ENCODE results near the gene YWHAH. TPM values are rescaled to one million over a fixed set of nuclear protein-coding genes. Genes with fewer than 3 reads are reported as not detected.

Gene YWHAH
- total RNA-seq, 2 experiments from 2014 or later: 24.4 to 26.1 TPM

- H3K27me3 Mint-ChIP-seq: no peaks in the 10 kb centered on the region
- H3K9me3 Mint-ChIP-seq: no peaks in the 10 kb centered on the region
- Histone ChIP-seq H3K27ac (ENCODE audit: low read depth in 1 of 2, low read length in 2 of 2) (no peak overlapping the region), H3K4me1 (ENCODE audit: insufficient read depth, low read length) (peaks cover 6% of the 10 kb centered on the region), H3K36me3 (ENCODE audit: insufficient read depth, low read length) (no peaks in the 10 kb centered on the region), H3K9me3 (ENCODE audit: control insufficient read depth in 1 of 2, insufficient read depth in 1 of 2, low read length in 2 of 2) (no peaks in the 10 kb centered on the region), H3K4me3 (ENCODE audit: low read length) (no peak overlapping the region), H3K27me3 (ENCODE audit: control insufficient read depth in 1 of 2, insufficient read depth in 2 of 2, low read length in 2 of 2) (no peaks in the 10 kb centered on the region)
- intact Hi-C loops (cut with DNase I, micrococcal nuclease): no loop called here
- DNase-seq (peak in 3 of 14 experiments; percentile 11 to 57 (median 55)), ATAC-seq (ENCODE audit: poor library complexity) (no peak)
- no peak overlapping the region for H3K4me3 Mint-ChIP-seq
- H3K27ac Mint-ChIP-seq: no peak overlapping the region
- ChIA-PET POLR2A (no interaction called here), CTCF (no interaction called here)
- no peaks in the 10 kb centered on the region for H3K4me1 Mint-ChIP-seq (ENCODE audit: low read depth)
- TF ChIP-seq CTCF (IDR thresholded peaks at IDR 0.05): no peak
- peaks cover 6% of the 10 kb centered on the region for H3K36me3 Mint-ChIP-seq (ENCODE audit: low read depth)
Measured at GRCh38 chr22:31917227-31917921, 27.0 kb upstream of the YWHAH start.

GRCh38 chr22:31919730-31920129 is 24.6 kb upstream of the YWHAH start:
- Histone ChIP-seq H3K27ac (ENCODE audit: low read depth in 1 of 2, low read length in 2 of 2) (no peak overlapping the region), H3K9me3 (ENCODE audit: control insufficient read depth in 1 of 2, insufficient read depth in 1 of 2, low read length in 2 of 2) (no peaks in the 10 kb centered on the region), H3K4me3 (ENCODE audit: low read length) (no peak overlapping the region), H3K36me3 (ENCODE audit: insufficient read depth, low read length) (no peaks in the 10 kb centered on the region), H3K4me1 (ENCODE audit: insufficient read depth, low read length) (peaks cover 6% of the 10 kb centered on the region), H3K27me3 (ENCODE audit: control insufficient read depth in 1 of 2, insufficient read depth in 2 of 2, low read length in 2 of 2) (no peaks in the 10 kb centered on the region)
- no peaks in the 10 kb centered on the region for H3K36me3 Mint-ChIP-seq (ENCODE audit: low read depth)
- ChIA-PET POLR2A (no interaction called here), CTCF (no interaction called here)
- H3K9me3 Mint-ChIP-seq: no peaks in the 10 kb centered on the region
- no peaks in the 10 kb centered on the region for H3K4me1 Mint-ChIP-seq (ENCODE audit: low read depth)
- no peaks in the 10 kb centered on the region for H3K27me3 Mint-ChIP-seq
- H3K4me3 Mint-ChIP-seq: no peak overlapping the region
- DNase-seq: no peak
- H3K27ac Mint-ChIP-seq: no peak overlapping the region
- ATAC-seq (ENCODE audit: poor library complexity): no peak
- intact Hi-C loops (cut with DNase I, micrococcal nuclease): no loop called here
- no peak for TF ChIP-seq CTCF (IDR thresholded peaks at IDR 0.05)

GRCh38 chr22:31920306-31920705 is 24.0 kb upstream of the YWHAH start:
- no peak for TF ChIP-seq CTCF (IDR thresholded peaks at IDR 0.05)
- ChIA-PET POLR2A (no interaction called here), CTCF (no interaction called here)
- peaks cover 6% of the 10 kb centered on the region for H3K4me1 ChIP-seq (ENCODE audit: insufficient read depth, low read length)
- H3K27me3 Mint-ChIP-seq: peaks cover 5% of the 10 kb centered on the region
- no peaks in the 10 kb centered on the region for H3K36me3 ChIP-seq (ENCODE audit: insufficient read depth, low read length)
- no peak overlapping the region for H3K27ac ChIP-seq (ENCODE audit: low read depth in 1 of 2, low read length in 2 of 2)
- ATAC-seq (ENCODE audit: poor library complexity): no peak
- no peaks in the 10 kb centered on the region for H3K36me3 Mint-ChIP-seq (ENCODE audit: low read depth)
- no peak for DNase-seq
- no peak overlapping the region for H3K4me3 ChIP-seq (ENCODE audit: low read length)
- H3K4me3 Mint-ChIP-seq: no peak overlapping the region
- no peaks in the 10 kb centered on the region for H3K4me1 Mint-ChIP-seq (ENCODE audit: low read depth)
- H3K27ac Mint-ChIP-seq: no peak overlapping the region
- no peaks in the 10 kb centered on the region for H3K27me3 ChIP-seq (ENCODE audit: control insufficient read depth in 1 of 2, insufficient read depth in 2 of 2, low read length in 2 of 2)
- H3K9me3 ChIP-seq (ENCODE audit: control insufficient read depth in 1 of 2, insufficient read depth in 1 of 2, low read length in 2 of 2): no peaks in the 10 kb centered on the region
- H3K9me3 Mint-ChIP-seq: no peaks in the 10 kb centered on the region
- intact Hi-C loops (cut with DNase I, micrococcal nuclease): no loop called here

All from CD4-positive, alpha-beta T cell (primary cell).